Activated naive CD4-positive, alpha-beta T cell treated with Interleukin-2 at 50 U/mL for 16 hours (primary cell): ENCODE measurements around the gene CLNK.

ENCODE experiments used
- DNase-seq: peaks from one replicate; pipeline ENCODE4 v3.0.0-alpha.2; 2020

The CLNK gene

DNA sequence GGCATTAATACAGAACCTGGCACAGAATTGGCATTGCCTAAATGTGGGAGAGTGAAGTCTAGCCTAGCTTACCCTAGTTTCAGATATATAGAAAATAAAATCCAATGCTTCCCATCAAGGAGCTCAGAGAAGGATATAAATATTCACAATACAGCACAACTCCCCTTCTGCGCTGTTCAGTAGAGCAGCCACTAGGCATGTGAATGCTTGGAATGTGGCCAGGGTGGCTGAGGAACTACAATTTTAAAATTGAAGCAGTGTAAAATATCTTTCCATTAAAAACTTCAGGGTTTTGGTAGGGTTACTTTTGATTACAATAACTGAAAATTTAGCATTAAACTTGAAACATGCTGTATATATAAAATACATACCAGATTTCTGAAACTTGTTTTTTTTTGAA, 246.8 kb downstream of the CLNK start:
- DNase-seq = no peak
